ENCODE data around the gene EFNA5. TPM values are rescaled to one million over a fixed set of nuclear protein-coding genes. Genes with fewer than 3 reads are reported as not detected.

EFNA5 gene
- polyA plus RNA-seq, 1 donor (not counting 4 experiments of a cell fraction or from before 2014, with no cell fraction given): 4.8 TPM

DNA sequence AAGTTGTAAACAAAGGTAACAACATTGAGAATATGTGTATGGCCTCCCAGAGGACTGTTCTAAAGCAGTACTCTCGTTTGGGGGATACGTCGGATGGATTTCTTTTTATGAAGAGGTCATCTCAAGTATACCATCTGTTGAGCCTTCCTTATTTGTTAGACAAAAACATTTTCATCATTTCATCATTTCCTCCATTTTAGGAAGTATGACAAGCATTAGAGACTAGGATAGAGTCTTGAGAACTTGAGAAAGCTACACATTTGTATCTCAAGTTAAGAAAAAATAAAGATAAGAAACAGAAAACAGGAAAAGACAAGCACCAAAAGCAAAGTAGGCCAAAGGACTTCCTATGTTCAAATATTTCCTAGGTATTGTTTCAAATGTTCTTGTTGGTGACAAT, 307.0 kb downstream of the EFNA5 start:
- Histone ChIP-seq H3K79me2 (ENCODE audit: control insufficient read depth, insufficient read depth, low read length) (no peaks in the 10 kb centered on the region), H3K9me1 (ENCODE audit: control insufficient read depth, extremely low read depth, insufficient read depth, low read length) (no peaks in the 10 kb centered on the region), H4K20me1 (ENCODE audit: control insufficient read depth, extremely low read depth, insufficient read depth, low read length) (no peaks in the 10 kb centered on the region), H2AFZ (ENCODE audit: control insufficient read depth, low read length) (no peak overlapping the region), H3K9ac (ENCODE audit: control insufficient read depth, extremely low read depth, insufficient read depth, low read length) (no peak overlapping the region), H3K4me2 (ENCODE audit: control insufficient read depth, extremely low read depth, insufficient read depth, low read depth, low read length) (no peak overlapping the region), H3K4me3 (ENCODE audit: control insufficient read depth in 2 of 3, extremely low read depth in 1 of 3, insufficient read depth in 2 of 3, low read depth in 1 of 3, low read length in 3 of 3) (no peak overlapping the region), H3K9me3 (ENCODE audit: control insufficient read depth, low read depth, low read length) (no peaks in the 10 kb centered on the region), H3K36me3 (ENCODE audit: control insufficient read depth in 2 of 2, extremely low read depth in 1 of 2, insufficient read depth in 2 of 2, low read length in 2 of 2) (no peaks in the 10 kb centered on the region), H3K27me3 (ENCODE audit: control insufficient read depth, extremely low read depth, insufficient read depth, low read length) (no peaks in the 10 kb centered on the region), H3K27ac (ENCODE audit: control insufficient read depth, insufficient read depth, low read length) (no peak overlapping the region), H3K4me1 (ENCODE audit: control insufficient read depth, extremely low read depth, insufficient read depth, low read length) (peaks cover 2% of the 10 kb centered on the region)
- TF ChIP-seq, protein P1, sequence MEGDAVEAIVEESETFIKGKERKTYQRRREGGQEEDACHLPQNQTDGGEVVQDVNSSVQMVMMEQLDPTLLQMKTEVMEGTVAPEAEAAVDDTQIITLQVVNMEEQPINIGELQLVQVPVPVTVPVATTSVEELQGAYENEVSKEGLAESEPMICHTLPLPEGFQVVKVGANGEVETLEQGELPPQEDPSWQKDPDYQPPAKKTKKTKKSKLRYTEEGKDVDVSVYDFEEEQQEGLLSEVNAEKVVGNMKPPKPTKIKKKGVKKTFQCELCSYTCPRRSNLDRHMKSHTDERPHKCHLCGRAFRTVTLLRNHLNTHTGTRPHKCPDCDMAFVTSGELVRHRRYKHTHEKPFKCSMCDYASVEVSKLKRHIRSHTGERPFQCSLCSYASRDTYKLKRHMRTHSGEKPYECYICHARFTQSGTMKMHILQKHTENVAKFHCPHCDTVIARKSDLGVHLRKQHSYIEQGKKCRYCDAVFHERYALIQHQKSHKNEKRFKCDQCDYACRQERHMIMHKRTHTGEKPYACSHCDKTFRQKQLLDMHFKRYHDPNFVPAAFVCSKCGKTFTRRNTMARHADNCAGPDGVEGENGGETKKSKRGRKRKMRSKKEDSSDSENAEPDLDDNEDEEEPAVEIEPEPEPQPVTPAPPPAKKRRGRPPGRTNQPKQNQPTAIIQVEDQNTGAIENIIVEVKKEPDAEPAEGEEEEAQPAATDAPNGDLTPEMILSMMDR (optimal IDR thresholded peaks at IDR 0.05 in 1 of 3, IDR thresholded peaks at IDR 0.05 in 1 of 3, conservative IDR thresholded peaks at IDR 0.05 in 1 of 3; ENCODE audit: extremely low read depth in 1 of 3, insufficient read depth in 2 of 3, low read length in 3 of 3): no peak
- no peak for TF ChIP-seq EZH2 (IDR thresholded peaks at IDR 0.05; ENCODE audit: low read length)
- FAIRE-seq (no peak), DNase-seq (ENCODE audit: low read depth, low spot score) (no peak)
- dilution Hi-C loops (cut with MboI; ENCODE audit: extremely low pct_ligation_motif_present, low sequenced_read_pairs): no loop called here

DNA sequence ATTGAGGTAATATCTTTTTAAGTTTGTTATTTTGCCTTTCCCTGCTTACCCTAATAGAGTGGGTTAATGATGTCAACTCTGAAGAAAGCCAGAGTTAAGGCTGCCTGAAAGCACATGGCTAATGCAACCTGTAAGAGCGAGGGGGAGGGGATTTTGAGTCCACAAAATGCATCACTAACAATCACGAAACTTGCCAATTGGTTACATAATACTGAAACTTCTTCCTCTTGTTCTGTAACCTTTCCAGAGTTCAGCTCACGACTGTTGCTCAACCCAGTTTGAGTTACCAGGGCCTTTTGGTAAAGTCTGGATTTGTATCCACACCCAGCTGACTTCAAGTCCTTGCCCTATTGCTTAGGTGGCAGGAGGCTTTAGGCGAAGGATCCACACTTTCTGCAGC, 308.8 kb downstream of the EFNA5 start:
- Histone ChIP-seq H3K9me1 (ENCODE audit: control insufficient read depth, extremely low read depth, insufficient read depth, low read length) (no peaks in the 10 kb centered on the region), H2AFZ (ENCODE audit: control insufficient read depth, low read length) (no peak overlapping the region), H3K4me2 (ENCODE audit: control insufficient read depth, extremely low read depth, insufficient read depth, low read depth, low read length) (no peak overlapping the region), H3K4me1 (ENCODE audit: control insufficient read depth, extremely low read depth, insufficient read depth, low read length) (peaks cover 2% of the 10 kb centered on the region), H3K9ac (ENCODE audit: control insufficient read depth, extremely low read depth, insufficient read depth, low read length) (no peak overlapping the region), H3K9me3 (ENCODE audit: control insufficient read depth, low read depth, low read length) (no peaks in the 10 kb centered on the region), H3K79me2 (ENCODE audit: control insufficient read depth, insufficient read depth, low read length) (no peaks in the 10 kb centered on the region), H4K20me1 (ENCODE audit: control insufficient read depth, extremely low read depth, insufficient read depth, low read length) (no peaks in the 10 kb centered on the region), H3K27ac (ENCODE audit: control insufficient read depth, insufficient read depth, low read length) (no peak overlapping the region), H3K4me3 (ENCODE audit: control insufficient read depth in 2 of 3, extremely low read depth in 1 of 3, insufficient read depth in 2 of 3, low read depth in 1 of 3, low read length in 3 of 3) (no peak overlapping the region), H3K36me3 (ENCODE audit: control insufficient read depth in 2 of 2, extremely low read depth in 1 of 2, insufficient read depth in 2 of 2, low read length in 2 of 2) (no peaks in the 10 kb centered on the region), H3K27me3 (ENCODE audit: control insufficient read depth, extremely low read depth, insufficient read depth, low read length) (no peaks in the 10 kb centered on the region)
- DNase-seq (ENCODE audit: low read depth, low spot score) (no peak), FAIRE-seq (peak; percentile 80)
- TF ChIP-seq EZH2 (IDR thresholded peaks at IDR 0.05; ENCODE audit: low read length): no peak
- TF ChIP-seq, protein P1 (optimal IDR thresholded peaks at IDR 0.05 in 1 of 3, IDR thresholded peaks at IDR 0.05 in 1 of 3, conservative IDR thresholded peaks at IDR 0.05 in 1 of 3; ENCODE audit: extremely low read depth in 1 of 3, insufficient read depth in 2 of 3, low read length in 3 of 3): no peak
- dilution Hi-C loops (cut with MboI; ENCODE audit: extremely low pct_ligation_motif_present, low sequenced_read_pairs): no loop called here

All from keratinocyte (primary cell).